GM18502 (cell line): ENCODE measurements around the gene LRRC57.

ENCODE experiments used
- ATAC-seq: cut with Tn5 transposase; IDR thresholded peaks from one replicate; pipeline ENCODE4 v1.9.1; 2021; ENCODE audit warnings: mild to moderate bottlenecking; ENCODE audit not compliant: unreplicated experiment, poor library complexity

The LRRC57 gene

DNA sequence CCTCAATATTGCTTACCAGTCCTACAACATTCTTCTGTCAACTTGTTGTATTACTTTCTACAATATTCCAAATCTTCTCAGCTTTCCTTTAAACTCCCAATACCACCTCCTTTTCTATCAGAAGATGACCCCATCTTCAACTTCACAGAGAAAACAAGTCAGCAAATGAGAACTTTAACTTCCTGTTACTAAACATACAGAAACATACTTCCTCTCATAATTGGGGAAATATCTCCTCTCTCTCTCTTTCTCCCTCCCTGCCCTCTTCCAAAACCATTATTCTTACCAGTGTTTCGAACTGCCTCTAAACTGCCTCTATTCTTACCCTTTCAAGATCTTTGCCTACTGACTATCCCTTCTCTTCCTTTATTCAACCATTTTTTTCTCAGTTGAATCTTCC, 54.9 kb downstream of the LRRC57 start:
- ATAC-seq, result no peak

DNA sequence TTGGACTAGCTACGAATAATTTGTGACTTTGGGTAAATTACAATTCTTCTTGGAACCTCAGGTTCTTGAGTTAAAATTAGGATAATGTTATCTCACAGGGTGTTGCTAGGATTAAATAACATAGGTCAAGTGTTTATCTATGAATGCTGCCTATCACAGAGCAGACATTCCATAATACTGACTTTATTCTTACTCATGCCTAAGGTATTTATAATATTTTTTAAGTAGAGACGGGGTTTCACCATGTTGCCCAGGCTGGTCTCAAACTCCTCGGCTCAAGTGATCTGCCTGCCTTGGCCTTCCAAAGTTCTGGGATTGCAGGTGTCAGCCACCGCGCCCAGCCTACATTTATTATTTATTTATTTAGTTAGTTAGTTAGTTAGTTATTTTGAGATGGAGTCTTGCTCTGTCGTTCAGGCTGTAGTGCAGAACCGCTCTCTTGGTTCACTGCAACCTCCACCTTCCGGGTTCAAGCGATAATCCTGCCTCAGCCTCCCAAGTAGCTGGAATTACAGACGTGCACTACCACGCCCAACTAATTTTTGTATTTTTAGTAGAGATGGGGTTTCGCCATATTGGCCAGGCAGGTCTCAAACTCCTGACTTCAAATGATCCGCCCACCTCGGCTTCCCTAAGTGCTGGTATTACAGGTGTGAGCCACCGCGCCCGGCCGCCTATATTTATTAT, 56.9 kb downstream of the LRRC57 start:
- ATAC-seq, result no peak

DNA sequence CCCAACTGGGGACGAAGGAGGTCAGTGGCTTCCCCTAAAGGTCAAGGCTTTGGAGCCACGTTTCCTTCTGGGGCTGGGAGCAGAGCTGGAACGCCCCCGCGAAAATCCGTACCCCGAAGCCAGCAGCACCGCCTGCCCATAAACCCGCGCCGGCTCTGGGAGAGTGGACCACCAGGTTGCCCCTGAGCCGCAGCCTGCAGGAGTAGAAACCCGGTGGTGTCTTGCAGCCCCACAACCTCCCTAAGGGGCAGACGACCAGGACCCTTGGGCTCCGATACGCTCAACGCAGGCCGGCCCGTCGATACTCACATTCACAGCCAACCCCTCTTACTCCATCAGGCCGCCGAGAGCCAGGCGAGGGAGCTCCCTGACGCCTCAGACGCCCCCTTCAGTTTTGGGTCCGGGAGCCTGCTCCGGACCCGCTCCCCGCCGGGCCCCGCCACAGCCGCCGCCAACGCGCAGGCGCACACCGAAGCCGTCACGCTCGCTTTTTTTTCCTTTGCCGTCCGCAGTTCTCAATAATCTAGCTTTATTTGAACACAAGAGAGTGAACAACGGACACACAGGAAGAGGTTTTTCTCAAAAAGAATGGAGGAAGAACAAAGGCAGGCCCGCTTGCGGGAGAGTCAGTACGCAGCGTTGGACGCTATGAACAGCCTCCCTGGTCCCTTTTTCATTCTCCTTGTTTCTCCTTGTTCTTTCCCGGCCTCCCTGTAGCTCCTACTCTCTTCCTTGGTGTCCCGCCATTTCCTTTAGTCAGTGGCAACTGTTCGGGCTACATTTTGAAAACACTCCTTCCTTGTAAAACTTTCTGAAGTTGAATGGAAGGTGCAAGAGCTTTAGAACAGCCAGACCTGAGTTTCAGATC, 57.7 kb downstream of the LRRC57 start, which contains the start of gene ZNF106:
Gene ZNF106 (minus strand): TSS at position 471 of the 868 bp plus-strand sequence. CDS start 18,852 bp downstream, outside the sequence.
- ATAC-seq, result peak; percentile 47

DNA sequence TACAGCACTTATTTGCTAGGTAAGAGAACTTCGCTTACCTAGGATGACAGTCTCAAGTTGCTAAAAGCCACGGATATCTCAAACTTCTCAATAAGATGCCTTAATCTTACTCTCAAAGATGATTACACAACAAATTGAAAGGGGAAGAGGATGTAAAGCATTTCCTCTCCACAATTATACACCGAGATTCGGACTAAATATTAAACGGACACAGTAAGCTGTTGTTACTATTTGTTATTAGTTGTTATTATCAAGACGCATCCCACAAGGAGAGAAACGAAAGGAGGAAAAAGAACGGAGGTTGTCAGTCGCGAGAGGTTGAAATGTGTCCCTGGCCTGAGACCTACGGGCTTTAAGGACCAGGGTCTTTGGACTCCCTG, 58.3 kb downstream of the LRRC57 start:
- ATAC-seq, result no peak
